Raji (cell line): ENCODE measurements around the gene KPNA4.

Experiments used
- POLR2A ChIP-seq: IDR thresholded peaks from 2 replicates; pipeline ENCODE4 v1.6.1; 2011; ENCODE audit warnings: low read depth, low read length, control low read depth; ENCODE audit not compliant: insufficient read depth

KPNA4 gene

DNA sequence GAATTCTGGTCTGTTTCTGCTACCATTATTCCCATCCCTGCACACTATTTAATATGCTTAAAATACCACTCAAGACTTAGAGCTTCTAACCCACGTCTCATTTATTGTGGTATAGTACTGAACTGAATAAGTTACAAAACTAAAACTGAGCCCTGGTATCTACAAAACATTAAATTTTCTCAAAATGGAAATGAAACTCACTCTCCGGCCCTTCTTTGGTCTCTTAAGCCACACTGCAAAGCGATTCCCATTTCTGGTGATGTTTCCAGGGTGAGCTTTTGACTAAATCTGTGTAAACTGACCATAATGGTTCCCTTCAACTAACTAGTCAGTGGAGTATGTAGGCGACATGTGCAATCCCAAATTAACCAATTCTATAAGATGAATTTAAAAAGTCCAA, 18.6 kb downstream of the KPNA4 start:
- no peak for TF ChIP-seq POLR2A

DNA sequence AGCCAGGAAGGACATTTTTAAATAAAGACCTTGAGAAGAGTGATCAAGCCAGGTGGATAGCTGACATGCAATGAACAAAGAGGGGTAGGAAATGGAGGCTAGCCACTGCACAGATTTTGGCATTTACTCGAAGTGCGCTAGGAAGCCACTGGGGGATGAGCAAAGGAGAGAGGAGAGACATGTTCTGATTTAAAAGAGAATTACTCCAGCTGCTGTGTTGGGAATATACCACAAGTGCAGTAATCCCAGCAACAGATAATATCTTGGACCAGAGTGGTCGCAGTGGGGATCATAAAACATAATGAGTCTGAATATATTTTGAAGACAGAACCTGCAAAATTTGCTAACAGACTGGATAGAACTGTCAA, 19.9 kb downstream of the KPNA4 start:
- no peak for TF ChIP-seq POLR2A

DNA sequence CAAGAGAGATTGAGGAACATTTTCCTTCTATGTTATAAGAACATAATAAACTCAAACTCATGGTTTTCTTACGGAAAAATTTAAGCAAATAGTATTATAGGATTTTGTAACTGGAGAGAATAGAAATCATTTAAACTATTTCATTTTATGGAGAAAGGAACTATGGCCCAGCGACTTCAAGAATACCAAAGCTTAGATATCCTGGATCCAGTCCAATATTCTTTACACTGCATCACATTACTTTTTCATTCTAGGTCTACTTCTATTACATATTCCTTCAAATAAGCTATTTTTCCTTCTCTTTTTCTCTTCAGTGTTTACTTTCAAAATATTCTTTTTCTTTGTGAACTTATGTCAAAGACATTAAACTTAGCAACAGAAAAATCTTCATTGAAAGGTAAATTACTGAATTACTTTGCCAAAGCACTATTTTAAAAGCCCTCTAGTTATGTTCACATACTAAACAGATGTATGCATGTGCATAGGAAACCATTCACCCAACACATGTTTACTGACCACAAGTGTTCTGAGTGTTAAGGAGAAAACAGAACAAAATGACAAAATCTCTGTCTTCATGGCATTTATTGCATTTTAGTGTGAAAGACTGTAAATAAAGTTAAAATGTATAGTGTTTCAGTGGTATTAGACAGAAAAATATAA, 20.4 kb downstream of the KPNA4 start:
- TF ChIP-seq POLR2A: no peak

DNA sequence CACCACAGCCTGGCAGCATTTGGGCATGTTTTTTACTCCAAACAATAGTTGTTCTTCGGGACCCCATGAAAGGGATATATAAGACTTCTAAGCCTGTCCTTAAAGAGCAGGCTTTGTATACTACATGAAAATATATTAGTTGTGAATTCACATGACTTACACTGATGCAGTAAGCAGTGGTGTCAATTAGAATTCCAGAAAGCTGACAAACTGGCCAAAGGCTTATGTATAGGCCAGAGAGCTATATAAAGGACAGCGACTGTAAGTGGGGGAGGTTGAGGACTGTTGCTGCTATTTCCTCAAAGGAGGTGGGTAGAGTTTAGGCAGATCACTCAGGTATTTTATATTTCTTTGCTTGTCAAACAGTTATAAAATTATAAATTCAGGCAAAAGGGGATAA, 24.8 kb downstream of the KPNA4 start:
- TF ChIP-seq POLR2A: no peak

DNA sequence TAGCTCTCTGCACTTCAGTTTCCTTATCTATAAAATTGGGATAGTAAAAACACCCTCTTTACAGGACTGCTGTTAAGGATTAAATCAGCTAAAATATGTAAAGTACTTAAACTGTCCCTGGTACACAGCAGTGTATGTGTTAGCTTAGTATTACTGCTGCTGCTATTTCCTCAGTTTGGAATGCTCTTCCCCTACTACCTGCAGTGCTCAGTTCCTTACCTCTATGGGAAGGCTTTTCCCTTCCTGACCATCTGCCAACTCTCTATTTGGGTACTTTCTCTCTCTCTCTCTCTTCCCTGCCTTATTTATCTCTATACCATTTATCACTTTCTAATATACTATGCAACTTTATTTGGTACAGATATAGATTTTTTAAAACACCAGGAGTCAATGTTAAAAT, 26.5 kb downstream of the KPNA4 start:
- TF ChIP-seq POLR2A: no peak

DNA sequence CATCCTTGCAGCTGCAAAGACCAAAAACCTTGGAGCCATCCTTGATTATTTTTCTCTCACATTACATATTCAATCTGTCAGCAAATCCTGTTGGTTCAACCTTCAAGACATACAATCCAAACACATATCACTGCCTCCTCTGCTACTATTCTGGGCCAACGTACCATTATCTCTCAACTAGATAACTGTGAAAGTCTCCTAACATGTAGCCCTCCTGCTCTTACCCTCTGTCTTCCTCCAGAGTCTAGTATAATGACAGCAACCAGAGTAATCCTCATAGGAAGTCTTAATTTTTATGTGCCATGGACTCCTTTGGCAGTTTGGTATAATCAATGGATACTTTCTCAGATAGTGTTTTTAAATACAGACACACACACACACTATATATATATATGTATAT, 27.6 kb downstream of the KPNA4 start:
- TF ChIP-seq POLR2A: no peak

DNA sequence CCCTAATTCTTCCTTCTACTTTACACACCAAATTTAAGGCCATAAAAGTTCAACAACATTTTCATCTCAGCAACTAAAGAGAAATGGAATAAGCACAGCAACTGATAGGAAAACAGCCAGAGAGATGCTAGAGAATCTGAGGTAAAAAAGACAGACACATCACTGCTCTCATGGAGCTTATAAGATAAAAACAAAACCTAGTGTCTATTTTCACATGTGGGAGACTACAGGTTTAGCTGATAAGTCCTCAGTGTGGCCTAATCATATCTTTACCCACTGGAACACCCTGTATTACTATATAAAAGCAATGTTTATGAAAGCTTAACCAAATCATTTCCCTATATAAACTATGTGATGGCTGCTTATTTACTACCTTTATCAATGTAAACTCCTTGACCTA, 33.0 kb downstream of the KPNA4 start:
- no peak for TF ChIP-seq POLR2A

DNA sequence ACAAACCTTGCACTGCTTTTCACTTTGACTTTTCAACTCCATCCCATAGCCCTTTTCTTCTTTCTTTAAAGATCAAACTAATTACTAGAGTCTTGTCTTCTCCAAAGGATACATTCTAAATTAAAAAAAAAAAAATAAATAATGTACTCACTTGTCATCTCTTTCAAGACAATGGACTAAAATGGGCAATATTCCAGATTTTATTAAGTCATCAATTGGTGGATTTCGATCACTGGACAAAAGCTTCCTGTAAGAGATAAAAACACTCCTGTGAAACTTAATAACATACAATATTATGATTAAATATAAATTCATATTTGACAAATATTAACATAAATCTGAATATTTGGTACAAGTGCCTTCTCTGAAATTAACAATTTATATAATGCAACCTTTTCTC, 34.1 kb downstream of the KPNA4 start:
- no peak for TF ChIP-seq POLR2A

DNA sequence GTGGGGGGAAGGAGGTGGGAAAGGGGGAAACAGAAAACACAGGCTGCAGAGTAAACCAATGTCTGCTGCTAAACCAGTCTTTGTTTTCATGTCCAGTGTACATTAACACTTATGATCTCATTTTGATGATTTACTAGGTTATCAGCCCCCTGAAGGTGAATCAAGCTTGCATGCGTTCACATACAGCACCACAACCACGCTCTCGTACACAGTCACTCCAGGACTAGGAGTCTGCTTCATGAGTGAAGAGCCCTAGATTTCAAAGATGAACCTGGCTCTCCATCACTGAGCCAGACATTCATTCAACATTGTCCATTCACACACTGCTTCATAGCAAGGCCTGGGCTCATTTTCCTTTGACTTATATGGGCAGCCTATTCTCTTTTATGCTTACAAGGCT, 64.0 kb downstream of the KPNA4 start:
- TF ChIP-seq POLR2A: no peak

DNA sequence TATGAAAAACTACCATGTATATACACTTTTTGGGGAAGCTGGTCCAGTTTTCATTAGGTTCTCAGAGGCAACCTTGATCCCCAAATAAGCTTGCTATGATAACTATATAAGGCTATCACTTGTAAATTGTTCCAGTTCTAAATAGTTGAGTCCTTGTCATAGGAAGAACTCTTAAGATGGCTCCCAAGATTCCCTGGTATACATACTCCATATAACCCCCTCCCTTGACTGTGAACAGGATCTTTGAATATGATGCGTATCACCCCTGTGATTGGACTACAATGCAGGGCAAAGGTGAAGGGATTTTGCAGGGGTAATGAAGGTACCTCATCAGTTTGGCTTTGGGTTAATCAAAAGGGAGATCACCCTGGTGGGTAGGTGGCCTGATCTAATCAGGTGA, 67.2 kb downstream of the KPNA4 start:
- TF ChIP-seq POLR2A: no peak

DNA sequence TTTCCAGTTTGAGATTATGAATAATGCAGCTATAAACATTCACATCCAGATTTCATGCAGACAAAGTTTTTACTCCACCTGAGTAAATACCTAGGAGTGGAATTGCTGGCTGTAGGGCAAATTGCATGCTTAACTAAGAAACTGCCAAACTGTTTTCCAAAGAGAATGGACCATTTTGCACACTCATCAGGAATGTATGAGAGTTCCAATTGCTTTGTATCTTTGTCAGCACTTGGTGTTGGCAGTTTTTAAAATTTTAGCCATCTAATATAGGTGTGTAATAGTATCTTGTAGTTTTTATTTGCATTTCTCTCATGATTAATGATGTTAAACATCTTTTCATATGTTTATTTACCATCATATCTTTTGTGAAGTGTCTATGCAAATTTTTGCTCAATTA, 75.2 kb downstream of the KPNA4 start:
- TF ChIP-seq POLR2A: no peak

DNA sequence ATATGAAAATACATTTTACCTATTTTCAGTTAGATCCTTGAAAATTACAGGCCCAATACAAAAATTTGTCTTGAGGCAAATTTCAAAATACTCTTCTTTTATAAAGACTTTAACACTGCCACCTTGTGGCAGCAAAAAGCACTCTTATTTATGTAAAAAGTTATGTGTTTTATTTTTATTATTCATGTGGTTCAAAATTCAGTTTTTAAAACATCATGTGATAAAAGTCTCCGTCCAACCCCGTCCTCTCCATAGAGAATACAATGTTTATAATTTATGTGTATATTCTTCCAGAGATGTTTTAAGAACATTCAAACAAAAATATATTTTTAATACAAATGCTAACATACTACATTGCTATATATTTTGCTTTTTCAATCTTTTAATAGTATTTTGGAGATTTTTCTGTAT, 78.9 kb downstream of the KPNA4 start:
- TF ChIP-seq POLR2A: no peak

DNA sequence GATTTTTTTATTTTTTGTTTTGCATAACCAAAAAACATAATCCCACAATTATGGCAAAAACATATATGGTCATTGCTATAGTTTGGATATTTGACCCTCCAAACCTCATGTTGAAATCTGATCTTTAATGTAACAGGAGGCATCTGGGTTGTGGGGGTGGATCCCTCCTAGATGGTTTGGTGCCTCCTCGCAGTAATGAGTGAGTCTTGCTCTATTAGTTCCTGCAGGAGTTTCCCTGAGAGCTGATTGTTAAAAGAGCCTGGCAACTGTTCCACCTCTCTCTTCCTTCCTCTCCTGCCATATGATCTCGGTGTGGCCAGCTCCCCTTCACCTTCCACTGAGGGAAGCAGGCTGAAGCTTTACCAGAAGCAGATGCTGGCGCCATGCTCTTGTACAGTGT, 82.6 kb downstream of the KPNA4 start:
- no peak for TF ChIP-seq POLR2A

DNA sequence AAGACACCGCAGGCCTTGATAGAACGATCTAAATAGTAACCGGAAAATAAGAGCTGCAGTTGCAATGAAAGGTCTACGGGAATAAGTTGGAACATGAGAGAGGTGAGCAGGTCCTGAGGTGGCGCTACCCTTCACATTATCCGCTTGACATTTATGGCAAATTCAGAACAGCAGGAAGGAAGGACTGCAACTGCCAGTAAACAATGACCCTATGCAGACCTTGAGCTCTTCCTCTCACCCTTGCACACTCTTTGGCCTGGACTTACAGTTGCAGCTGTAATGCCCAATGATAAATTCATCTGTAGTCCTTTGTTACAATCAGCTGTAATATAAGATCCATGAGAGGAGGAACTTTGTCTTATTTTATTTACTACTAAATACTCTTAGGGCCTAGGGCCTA, 83.5 kb downstream of the KPNA4 start:
- no peak for TF ChIP-seq POLR2A

DNA sequence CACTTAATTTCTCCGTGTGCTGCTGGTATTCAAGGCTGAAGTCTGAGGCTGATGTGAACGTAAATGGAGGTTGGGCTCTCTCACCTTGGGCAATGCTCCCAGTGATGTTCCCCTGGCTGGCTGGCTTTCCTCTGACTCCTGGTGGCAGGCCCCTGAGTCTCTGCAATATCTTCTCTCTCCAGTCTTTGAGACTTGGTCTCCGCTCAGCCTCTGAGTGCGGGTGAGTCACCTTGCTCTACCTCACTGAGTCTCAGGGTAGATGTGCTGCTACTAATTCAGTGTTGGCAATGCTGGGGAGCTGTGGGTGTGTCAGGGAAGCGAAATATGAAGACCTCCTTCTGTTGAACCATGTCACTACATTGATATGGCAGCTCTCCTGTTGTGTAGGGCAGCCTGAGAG, 84.4 kb downstream of the KPNA4 start:
- TF ChIP-seq POLR2A: no peak

DNA sequence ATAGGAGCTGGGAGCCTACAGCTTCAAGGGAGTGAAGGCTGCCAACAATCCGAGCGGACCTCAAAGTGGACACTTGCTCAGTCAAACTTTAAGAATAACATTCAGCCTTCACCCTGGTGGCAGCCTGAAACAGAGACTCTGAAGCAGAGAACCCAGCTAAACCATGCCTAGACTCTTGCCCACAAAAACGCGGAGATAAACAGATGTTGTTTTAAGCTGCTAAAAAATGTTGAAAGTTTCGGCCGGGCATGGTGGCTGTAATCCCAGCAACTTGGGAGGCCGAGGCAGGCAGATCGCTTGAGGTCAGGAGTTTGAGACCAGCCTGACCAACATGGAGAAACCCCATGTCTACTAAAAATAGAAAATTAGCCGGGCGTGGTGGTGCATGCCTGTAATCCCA, 86.0 kb downstream of the KPNA4 start:
- no peak for TF ChIP-seq POLR2A

DNA sequence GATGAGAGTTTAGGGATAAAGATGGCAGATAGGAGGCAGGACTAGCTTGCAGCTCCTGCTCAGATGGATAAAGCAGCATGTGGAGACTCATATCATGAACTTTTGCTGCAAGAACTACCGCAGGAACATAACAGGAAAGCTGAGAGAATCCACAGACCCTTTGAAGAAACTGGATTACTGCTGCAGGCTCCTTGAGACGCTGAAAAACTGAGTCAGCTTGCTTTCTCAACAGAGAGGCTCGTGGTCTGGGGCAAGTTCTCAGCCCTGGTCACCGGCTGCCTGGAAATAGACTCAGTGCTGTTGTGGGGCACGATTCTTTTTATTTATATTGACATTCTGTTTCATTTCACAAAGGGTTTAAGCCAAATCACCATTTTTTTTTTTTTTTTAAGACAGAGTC, 87.0 kb downstream of the KPNA4 start:
- no peak for TF ChIP-seq POLR2A
